A673 (cell line): ENCODE results near the gene PEPD. TPM values are rescaled to one million over a fixed set of nuclear protein-coding genes. Genes with fewer than 3 reads are reported as not detected.

Source experiments
- BruUV-seq: library from RNA; stranded (reverse); fragments of 400-500 nt; replicated peaks from 2 replicates; lab custom pipeline; 2021; lab: Mats Ljungman, UMichigan
- CTCF ChIA-PET: fragments of 300-600 bp; sonication (Branson Sonifier 250); formaldehyde crosslinking; loops from one replicate; lab custom pipeline; 2022; ENCODE audit warnings: antibody characterized with exemption; lab: Charles Lee
- POLR2A ChIA-PET: fragments of 300-600 bp; sonication (Branson Sonifier 250); formaldehyde crosslinking; loops from one replicate; lab custom pipeline; 2022; ENCODE audit warnings: antibody characterized with exemption; ENCODE audit not compliant: low non-redundant PET; lab: Charles Lee
- DNase-seq: peaks from one replicate; pipeline ENCODE4 v3.0.0-alpha.2; 2015; ENCODE audit warnings: low spot score
- H3K27ac ChIP-seq: fragments of 200-600 bp; sonication (generic); 2 replicates; pipeline ENCODE4 v1.5.1; 2016; ENCODE audit warnings: mixed run types, low read depth, mild to moderate bottlenecking, mixed read lengths, antibody characterized with exemption, low read length; ENCODE audit not compliant: poor library complexity, severe bottlenecking
- H3K27me3 ChIP-seq: fragments of 200-600 bp; sonication (generic); replicated peaks from 2 replicates; pipeline ENCODE4 v1.6.1; 2017; ENCODE audit warnings: mixed run types, low read depth, mild to moderate bottlenecking, mixed read lengths, antibody characterized with exemption, low read length; ENCODE audit not compliant: insufficient read depth, poor library complexity
- H3K36me3 ChIP-seq: fragments of 200-600 bp; sonication (generic); 2 replicates; pipeline ENCODE4 v1.6.1; 2016; ENCODE audit warnings: mixed run types, mild to moderate bottlenecking, mixed read lengths, antibody characterized with exemption, low read length; ENCODE audit not compliant: insufficient read depth, poor library complexity, severe bottlenecking
- H3K4me1 ChIP-seq: fragments of 200-600 bp; sonication (generic); 2 replicates; pipeline ENCODE4 v1.6.1; 2017; ENCODE audit warnings: mixed run types, mild to moderate bottlenecking, mixed read lengths, antibody characterized with exemption, low read length; ENCODE audit not compliant: insufficient read depth, poor library complexity, severe bottlenecking
- H3K4me3 ChIP-seq: fragments of 200-600 bp; sonication (generic); 2 replicates; pipeline ENCODE4 v1.5.1; 2016; ENCODE audit warnings: low read depth, mixed run types, mild to moderate bottlenecking, mixed read lengths, low read length; ENCODE audit not compliant: poor library complexity, severe bottlenecking
- H3K9me3 ChIP-seq: fragments of 200-600 bp; sonication (generic); 2 replicates; pipeline ENCODE4 v1.6.1; 2016; ENCODE audit warnings: mixed run types, low read depth, mild to moderate bottlenecking, mixed read lengths, antibody characterized with exemption, low read length; ENCODE audit not compliant: poor library complexity, severe bottlenecking
- CTCF ChIP-seq: fragments of 300-800, 200-600 bp; sonication (generic); conservative IDR thresholded peaks from 2 replicates; pipeline ENCODE4 v1.5.1; 2017; ENCODE audit warnings: low read depth, mild to moderate bottlenecking, antibody characterized with exemption, low read length, moderate library complexity, mixed read lengths
- EZH2 ChIP-seq: fragments of 200-600 bp; sonication (generic); IDR thresholded peaks from 2 replicates; pipeline ENCODE4 v1.6.1; 2017; ENCODE audit warnings: borderline replicate concordance, low read depth, mild to moderate bottlenecking, mixed read lengths, antibody characterized with exemption, low read length; ENCODE audit not compliant: poor library complexity, severe bottlenecking
- intact Hi-C: fragments of 100-400 bp; cut with micrococcal nuclease; formaldehyde crosslinking; loops from one replicate; pipeline ENCODE4 v1.10.0; 2022; ENCODE audit not compliant: unreplicated experiment
- total RNA-seq: library from RNA; stranded (reverse); gene quantifications from 2 replicates; pipeline ENCODE4 v1.2.3, GENCODE V29; 2021

PEPD gene
- total RNA-seq, 1 experiment from 2014 or later: 82.2 TPM

- H3K4me1 ChIP-seq: peaks cover 20% of the 10 kb centered on the region
- peaks cover 5% of the 10 kb centered on the region for H3K9me3 ChIP-seq
- intact Hi-C loops: no loop called here
- ChIA-PET CTCF (no interaction called here), POLR2A (no interaction called here)
- H3K36me3 ChIP-seq: no peaks in the 10 kb centered on the region
- H3K4me3 ChIP-seq: no peak overlapping the region
- no peaks in the 10 kb centered on the region for H3K27me3 ChIP-seq
- no peak for DNase-seq
- TF ChIP-seq EZH2 (no peak), CTCF (no peak)
- BruUV-seq: no TSS peak
- H3K27ac ChIP-seq: no peak overlapping the region
Measured at GRCh38 chr19:33486407-33486806, 35.2 kb downstream of the PEPD start.

- Histone ChIP-seq H3K36me3 (no peaks in the 10 kb centered on the region), H3K27ac (no peak overlapping the region), H3K9me3 (peaks cover 5% of the 10 kb centered on the region), H3K4me3 (no peak overlapping the region), H3K4me1 (peaks cover 20% of the 10 kb centered on the region), H3K27me3 (no peaks in the 10 kb centered on the region)
- TF ChIP-seq EZH2 (no peak), CTCF (no peak)
- intact Hi-C loops: no loop called here
- CTCF ChIA-PET: no interaction called here
- DNase-seq: no peak
- POLR2A ChIA-PET: no interaction called here
- no TSS peak for BruUV-seq
Measured at GRCh38 chr19:33484226-33484774, 37.3 kb downstream of the PEPD start.

- POLR2A ChIA-PET: no interaction called here
- Histone ChIP-seq H3K4me3 (no peak overlapping the region), H3K4me1 (peaks cover 3% of the 10 kb centered on the region), H3K27me3 (no peaks in the 10 kb centered on the region), H3K36me3 (no peaks in the 10 kb centered on the region), H3K27ac (no peak overlapping the region), H3K9me3 (peaks cover 15% of the 10 kb centered on the region)
- no peak for DNase-seq
- CTCF ChIA-PET: no interaction called here
- BruUV-seq: no TSS peak
- intact Hi-C loops: no loop called here
- no peak for TF ChIP-seq CTCF
- no peak for TF ChIP-seq EZH2
Measured at GRCh38 chr19:33482476-33482875, 39.1 kb downstream of the PEPD start.
